ENCODE measurements around the gene TRIP6.
A peak's percentile ranks its signal among the peaks of the same experiment; 100 is the strongest.

Gene TRIP6

DNA sequence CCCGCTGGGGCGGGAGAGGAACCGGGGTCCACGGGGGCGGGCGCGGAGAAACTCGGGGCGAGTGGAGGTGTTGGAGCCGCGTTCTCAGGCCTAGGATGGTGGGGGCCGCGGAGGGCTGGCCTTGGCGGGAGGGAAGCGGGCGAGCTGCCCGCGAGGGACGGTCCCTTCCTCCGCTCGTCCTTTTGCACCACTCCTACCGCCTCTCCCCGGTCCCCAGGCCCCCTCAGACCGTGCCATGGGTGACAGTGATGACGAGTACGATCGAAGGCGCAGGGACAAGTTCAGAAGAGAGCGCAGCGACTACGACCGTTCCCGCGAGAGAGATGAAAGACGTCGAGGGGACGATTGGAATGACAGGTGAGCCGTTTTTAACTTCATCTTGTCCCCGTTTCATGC is 8.2 kb downstream of the TRIP6 start:
- no peak for DNase-seq

DNA sequence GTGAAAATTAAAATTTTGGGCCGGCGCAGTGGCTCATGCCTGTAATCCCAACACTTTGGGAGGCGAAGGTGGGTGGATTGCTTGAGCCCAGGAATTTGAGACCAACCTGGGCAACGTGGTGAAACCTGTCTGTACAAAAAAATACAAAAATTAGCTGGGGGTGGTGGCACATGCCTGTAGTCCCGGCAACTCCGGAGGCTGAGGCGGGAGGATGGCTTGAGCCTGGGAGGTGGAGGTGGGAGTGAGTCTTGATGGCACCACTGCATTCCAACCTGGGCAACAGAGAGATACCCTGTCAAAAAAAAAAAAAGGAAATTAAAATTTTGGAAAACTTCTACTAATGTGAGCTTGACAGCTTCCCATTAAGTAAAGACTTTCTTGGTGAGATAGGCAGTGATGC is 10.8 kb downstream of the TRIP6 start:
- no peak for DNase-seq

DNA sequence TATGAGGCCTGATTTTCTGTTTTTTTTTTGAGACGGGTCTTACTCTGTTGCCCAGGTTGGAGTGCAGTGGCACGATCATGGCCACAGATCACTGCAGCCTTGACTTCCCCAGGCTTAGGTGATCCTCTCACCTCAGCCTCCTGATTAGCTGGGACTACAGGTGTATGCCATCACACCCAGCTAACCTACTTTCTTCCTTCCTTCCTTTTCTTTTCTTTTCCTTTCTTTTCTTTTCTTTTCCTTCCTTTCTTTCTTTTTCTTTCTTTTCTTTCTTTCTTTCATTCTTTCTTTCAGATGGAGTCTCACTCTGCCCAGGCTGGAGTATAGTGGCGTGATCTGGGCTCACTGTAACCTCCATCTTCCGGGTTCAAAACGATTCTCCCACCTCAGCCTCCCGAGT is 11.5 kb downstream of the TRIP6 start:
- DNase-seq: no peak

DNA sequence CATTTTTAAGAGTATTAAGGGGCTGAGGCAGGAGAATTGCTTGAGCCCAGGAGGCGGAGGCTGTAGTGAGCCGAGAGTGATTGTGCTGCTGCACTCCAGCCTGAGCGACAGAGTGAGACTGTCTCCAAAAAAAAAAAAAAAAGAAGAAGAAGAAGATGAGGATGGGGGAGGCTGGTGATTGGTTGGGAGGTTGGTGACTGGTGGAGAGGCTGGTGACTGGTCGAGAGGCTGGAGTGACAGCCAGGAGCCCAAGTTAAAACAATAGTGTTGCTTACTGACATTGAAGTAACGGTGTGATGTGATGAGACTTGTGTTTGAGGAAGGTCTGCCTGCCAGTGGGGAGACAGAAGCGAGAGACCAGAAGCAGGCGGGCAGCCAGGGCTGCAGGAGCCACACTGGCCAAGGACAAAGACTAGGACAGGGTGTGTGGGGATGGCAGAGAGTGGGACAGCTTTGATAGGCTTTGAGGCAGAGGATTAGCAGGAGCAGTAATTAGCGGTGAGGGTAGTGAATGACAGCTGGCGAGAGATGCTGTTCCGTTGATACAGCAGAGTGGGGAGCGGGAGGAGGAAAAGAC is 12.6 kb downstream of the TRIP6 start:
- DNase-seq: no peak

DNA sequence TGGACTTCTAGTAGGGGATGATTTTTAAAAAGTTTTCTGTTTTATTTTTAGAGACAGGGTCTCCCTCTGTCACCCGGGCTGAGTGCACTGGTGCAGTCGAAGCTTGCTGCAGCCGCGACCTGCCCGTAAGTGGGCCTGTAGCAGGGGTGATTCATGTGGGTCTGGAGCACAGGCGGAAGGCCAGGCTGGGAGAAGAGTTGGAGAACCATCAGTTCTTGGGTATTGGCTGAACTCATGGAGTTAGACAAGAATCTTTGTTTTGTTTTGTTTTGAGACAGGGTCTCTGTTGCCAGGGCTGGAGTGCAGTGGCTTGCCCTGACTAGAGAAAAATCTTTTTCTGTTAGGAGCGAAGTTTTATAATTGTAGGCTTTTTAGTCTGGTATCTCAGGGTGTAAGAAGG is 13.5 kb downstream of the TRIP6 start:
- DNase-seq: no peak

DNA sequence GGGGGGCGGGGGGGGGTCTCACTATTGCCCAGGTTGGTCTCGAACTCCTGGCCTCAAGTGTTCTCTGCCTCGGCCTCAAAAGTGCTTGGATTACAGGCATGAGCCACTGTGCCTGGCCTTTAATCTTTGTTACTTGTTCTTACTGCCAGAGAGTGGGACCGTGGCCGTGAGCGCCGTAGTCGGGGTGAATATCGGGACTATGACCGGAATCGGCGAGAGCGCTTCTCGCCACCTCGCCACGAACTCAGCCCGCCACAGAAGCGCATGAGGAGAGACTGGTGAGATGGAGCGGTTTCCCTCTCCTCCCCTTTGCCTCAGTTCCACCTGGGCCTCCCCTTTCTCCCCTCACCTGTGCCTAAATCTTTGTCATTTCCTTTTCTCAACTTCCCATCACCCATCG is 13.9 kb downstream of the TRIP6 start:
- no peak for DNase-seq

DNA sequence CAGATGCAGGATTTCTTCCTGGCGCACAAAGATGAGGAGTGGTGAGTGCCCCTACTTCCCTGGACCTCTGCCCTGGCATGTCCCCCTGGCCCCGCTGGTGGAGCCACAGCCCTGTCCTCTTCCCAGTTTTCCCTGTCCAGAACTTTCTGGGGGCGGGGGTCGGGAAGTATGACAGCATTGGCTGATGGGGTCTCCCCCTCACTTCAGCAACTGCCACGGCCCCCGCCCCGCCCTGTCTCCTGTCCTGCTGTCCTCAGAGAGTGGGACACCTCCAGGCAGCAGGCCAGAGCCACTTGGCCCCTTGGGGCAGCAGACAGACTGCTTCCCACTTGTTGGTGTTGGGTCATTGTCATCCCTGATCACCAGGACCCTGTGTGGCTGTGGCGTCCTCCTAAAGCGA is 15.0 kb downstream of the TRIP6 start:
- no peak for DNase-seq

DNA sequence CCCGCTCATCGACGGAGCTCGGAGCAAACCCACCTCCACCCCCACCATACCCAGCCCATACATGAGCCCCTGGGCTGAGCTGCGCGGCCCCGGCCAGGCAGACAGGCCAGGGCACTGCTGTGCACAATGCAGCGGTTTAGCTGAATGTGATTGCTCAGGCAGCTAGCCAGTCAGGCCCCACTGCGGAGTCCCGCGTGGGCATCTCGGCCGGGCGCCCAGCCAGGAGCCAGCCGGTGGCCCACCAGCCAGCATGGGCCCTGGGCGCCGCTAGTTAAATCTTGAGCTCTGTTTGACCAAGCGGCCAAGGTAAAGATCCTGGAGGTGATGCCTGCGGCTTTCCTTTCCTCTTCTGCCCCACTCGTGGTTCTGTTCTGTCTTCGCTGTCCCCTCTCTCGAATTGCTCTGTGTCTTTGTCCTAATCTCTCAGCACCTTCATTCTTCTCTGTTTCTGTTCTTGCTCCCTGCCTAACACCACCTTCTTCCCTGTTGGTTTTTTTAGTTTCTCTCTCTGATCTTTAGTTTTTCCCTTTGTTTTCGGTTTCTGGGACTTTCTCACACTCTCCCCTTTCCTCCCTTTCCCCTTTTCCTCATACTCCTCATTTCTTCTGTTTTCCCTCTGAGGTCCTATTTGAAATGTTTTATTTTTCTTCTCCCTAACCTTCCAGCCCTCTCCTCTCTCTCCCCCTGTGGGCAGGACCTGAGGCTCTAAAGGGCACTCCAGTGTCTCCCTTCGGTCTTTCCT is 15.8 kb downstream of the TRIP6 start:
- DNase-seq: no peak

DNA sequence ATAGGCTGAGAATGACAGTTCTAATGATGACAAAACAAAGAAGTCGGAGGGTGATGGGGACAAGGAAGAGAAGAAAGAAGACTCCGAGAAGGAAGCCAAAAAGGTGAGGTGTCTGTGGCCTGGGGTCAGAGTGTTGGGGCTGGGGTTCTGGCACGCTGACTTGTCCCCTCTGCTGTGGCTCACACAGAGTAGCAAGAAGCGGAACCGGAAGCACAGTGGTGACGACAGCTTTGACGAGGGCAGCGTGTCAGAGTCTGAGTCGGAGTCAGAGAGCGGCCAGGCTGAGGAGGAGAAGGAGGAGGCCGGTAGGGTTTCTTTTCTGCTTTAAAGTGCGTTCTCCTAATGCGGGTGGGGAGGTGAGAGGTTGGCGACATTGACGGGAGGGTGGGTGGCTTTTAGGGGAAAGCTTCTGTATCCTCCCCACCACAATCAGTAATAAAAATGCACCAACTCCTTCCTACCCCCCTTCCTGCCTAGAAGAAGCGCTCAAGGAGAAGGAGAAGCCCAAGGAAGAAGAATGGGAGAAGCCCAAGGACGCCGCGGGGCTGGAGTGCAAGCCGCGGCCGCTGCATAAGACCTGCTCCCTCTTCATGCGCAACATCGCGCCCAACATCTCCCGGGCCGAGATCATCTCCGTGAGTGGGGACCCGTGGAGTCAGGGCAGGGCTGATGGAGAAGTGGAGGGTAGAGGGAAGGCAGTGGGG is 17.7 kb downstream of the TRIP6 start:
- peak; percentile 50 for DNase-seq

DNA sequence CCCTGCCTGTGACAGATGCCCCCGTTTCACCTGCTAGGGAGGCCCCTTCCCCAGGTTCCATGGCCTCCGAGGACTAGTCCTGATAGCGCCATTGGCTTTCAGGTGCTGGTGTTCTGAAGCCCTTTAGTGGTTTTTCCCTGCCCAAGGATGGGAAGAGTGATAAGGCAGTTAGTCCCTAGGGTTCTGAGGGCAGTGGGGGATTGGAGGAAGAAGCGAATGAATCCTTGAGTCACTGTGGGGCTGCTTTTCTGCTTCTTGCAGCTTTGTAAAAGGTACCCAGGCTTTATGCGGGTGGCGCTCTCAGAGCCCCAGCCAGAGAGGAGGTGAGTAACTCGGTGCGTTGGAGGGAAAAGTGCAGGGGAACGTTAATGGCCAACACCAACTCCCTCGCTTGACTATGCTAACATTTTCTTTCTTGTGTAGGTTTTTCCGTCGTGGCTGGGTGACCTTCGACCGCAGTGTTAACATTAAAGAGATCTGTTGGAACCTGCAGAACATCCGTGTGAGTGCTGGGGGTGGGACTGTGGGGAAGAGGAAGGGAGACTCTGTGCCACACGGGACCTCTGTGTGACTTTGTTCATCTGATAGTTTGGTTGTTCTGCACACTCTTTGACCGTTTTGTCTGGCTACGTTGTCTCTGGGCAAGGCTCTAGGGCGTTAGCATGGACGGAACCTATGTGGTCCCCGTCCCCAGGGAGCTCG is 18.4 kb downstream of the TRIP6 start:
- no peak for DNase-seq

DNA sequence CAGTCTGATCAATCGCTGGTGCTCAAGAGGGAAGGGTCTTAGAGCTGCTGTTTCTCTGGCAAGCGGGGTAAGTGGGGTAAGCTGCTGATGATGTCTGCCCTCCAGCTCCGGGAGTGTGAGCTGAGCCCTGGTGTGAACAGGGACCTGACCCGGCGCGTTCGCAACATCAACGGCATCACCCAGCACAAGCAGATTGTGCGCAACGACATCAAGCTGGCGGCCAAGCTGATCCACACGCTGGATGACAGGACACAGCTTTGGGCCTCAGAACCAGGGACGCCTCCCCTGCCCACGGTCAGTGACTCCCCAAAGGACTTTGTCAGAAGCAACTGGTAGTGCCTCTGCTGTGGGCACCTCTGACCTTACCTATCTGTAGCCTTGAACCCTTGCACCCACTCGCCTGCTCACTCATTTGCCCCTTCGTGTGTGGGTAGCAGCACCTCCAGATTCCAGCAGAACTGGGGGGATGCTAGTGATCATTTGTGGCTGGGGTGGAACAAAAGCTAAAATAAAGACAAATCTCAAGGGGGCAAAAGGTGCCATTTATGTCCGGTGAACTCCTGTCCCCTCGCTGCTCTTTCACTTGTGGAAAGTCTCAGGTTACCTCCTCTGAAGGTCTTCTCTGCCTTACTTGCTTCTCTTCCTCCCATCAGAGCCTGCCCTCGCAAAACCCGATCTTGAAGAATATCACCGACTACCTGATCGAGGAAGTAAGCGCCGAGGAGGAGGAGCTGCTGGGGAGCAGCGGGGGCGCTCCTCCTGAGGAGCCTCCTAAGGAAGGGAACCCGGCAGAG is 19.2 kb downstream of the TRIP6 start:
- no peak for DNase-seq

DNA sequence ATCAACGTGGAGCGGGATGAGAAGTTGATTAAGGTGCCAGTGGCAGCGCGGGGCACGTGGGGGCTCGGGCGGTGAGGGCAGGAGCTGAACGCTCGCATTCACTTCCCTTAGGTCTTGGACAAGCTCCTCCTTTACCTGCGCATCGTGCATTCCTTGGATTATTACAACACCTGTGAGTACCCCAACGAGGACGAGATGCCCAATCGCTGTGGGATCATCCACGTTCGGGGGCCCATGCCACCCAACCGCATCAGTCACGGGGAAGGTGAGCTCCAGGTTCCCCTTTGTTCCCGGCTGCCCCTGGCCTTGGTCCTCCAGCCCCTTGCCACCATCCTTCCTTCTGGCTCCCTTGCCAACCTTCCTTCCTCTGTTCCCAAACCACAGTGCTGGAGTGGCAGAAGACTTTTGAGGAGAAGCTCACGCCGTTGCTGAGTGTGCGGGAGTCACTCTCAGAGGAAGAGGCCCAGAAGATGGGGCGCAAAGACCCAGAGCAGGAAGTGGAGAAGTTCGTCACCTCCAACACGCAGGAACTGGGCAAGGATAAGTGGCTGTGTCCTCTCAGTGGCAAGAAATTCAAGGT is 19.8 kb downstream of the TRIP6 start:
- DNase-seq: no peak

DNA sequence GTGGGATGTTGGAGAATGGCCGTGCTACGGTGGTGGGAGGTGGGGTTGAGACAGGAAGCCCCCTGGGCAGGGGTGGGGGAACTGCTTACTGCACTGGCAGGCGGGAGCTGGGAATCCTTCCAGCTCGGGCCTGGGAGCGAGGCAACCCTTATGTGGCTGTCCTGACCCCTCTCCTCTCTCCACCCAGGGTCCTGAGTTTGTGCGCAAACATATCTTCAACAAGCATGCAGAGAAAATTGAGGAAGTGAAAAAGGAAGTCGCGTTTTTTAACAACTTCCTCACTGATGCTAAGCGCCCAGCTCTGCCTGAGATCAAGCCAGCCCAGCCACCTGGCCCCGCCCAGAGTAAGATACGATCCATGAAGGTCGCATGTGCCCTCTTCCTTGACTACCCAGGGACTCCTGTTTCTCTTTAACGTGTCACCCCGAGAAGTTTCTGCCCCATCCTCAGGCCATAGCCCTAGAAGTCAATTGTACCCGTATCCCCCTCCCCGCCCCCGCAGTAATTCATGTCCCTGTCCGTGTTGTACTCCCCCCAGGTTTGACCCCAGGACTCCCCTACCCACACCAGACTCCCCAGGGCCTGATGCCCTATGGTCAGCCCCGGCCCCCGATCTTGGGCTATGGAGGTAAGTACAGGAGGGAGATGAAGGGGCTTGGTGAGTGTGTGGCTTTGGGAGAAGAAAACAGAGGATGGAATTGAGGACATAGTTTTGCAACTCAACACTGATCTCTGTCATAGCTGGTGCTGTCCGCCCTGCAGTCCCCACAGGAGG is 20.5 kb downstream of the TRIP6 start:
- no peak for DNase-seq

DNA sequence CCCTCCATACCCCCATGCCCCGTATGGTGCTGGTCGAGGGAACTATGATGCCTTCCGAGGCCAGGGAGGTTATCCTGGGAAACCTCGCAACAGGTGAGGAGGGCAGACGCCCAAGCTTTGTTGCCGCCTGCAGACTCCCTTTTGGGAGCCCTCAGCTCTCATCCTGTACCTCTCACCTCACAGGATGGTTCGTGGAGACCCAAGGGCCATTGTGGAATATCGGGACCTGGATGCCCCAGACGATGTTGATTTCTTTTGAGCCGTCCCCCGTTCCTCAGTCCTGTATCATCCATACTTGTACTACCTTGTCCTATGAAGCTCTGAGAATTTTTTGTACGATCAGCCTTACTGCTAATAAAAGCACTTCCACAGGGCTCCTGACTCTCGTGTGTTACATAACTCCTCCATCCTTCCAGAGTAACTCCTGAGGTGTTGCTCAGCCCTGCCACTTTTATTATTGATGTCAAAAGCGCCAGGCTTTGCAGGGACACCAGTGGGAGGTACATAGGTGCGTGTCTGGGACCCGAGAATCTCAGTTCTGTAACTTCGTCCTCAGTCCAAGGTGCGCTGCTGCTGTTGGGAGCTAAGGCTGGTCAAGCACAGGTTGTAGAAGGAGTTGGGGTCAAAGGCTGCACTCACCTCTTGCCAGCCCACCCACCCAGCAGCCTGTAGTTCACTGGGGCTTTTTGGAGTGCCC is 21.3 kb downstream of the TRIP6 start:
- no peak for DNase-seq

DNA sequence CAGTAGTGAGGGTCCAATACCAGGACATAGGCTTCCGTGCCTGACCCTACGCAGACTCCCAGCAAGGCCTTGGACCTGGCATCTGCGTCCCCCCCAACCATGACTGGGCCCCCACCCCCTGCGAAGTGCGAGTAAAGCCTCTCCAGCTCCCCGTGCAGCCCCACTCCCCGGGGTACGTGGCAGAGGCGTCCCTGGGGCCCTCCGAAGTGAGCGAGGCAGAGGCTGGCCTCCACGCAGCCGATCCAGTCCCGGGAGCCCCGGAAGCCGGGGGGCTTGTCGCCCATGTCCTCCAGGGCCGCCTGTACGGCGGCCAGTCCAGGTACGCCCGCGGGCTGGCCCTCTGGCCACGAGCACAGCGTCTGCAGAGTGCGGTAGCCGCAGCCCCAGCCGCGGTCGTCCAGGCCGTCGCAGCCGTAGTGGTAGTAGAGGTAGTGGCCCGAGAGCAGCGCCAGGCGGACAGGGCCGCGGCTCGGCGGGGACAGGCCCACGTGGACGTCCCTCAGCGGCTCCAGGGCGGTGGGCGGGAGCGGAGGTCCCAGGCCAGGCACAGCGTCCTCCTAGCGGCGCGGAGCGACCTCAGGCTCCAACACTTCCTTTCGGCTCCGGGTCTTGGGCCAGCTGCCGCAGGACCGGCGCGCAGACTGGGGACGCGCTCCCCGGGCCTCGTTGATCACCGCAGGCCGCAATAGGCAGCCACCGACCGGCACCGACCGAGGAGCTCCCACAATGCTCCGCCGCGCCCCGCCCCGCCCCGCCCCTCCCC is 22.0 kb downstream of the TRIP6 start, which contains the start of gene UFSP1:
Gene UFSP1 (minus strand): TSS at position 728 of the 763 bp plus-strand sequence. CDS start 444 bp downstream, at position 284.
- no peak for DNase-seq

DNA sequence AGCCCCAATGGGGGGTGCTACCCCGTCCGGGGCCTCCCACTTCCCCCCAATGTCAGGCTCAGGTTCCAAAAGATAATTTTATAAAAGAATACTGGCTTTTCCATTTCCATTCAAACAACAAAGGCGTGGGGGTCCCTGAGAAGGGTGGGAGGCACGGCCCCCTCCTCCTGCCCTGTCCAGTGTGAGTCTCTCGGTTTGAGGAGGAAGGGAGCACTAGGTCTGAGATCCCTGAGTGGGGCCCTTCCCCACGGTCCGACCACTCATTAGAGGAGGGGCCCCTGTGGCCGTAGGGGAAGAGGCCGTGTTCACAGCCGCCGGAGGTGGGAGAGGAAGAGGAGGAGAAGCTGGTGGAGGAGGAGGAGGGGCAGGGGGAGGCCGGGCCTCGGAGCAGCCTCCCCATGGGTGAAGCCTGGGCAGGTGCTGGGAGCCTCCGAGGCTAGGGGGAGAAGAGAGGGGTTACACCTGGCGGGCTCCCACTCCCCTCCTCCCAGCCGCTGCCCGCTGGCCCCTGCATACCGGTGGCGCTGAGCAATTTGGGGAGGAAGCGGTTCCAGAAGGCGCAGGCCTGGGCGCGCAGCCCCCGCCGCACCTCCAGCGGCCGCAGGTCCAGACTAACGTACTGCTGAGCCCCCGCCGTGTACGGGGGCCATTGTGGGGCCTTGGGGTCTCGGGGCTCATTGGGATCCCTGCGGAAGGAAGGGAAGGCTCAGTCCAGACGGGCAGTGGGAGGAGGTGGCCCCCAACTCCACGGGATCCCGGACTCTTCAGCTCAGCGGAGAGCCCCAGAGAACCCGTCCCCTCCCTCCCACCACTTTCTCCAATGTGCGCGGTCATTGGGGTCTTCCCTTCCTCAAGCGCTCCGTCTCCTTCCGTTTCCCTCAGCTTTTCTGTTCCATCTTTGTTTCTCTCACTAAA is 23.7 kb downstream of the TRIP6 start:
- DNase-seq: no peak

DNA sequence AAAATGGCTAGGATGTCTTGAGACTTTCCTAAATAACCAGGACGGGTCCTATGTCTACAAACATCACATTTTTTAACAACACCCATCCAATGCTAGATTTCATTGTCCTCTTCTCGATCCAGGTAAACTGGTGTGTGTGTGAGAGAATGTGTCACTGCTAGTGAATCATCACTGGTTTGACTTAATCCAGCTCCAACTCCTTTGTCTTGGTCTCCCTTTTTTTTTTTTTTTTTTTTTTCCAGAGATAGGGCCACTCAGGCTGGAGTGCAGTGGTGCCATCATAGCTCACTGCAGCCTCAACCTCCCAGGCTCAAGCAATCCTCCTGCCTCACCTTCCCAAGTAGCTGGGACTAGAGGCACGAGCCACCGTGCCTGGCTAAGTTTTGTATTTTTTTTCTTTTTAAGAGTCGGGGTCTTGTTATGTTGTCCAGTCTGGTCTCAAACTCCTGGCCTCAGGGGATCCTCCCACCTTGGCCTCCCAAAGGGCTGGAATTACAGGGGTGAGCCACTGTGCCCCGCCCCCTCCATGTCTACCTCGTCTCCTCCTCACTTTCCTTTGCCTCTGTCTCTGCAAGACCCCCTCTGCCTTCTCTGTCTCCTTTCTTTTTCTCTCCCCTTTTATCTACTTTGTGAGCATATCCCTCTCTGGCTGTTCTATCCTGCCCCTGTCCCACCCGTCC is 24.5 kb downstream of the TRIP6 start:
- DNase-seq: no peak
